ENCODE data around the gene AMZ1.
A peak's percentile ranks its signal among the peaks of the same experiment; 100 is the strongest.
"Not testable (repeated sequence)": the region's sequence is repeated elsewhere in the genome, so short reads cannot be mapped to it uniquely, and the experiment has no call there.

Gene AMZ1

GRCh38 chr7:2711895-2712675 lies 24.1 kb downstream of the AMZ1 start:
- DNase-seq (ENCODE audit: low spot score) = no peak

GRCh38 chr7:2713370-2713769 lies 25.4 kb downstream of the AMZ1 start:
- no peak for DNase-seq (ENCODE audit: low spot score)

GRCh38 chr7:2713978-2714377 lies 26.0 kb downstream of the AMZ1 start:
- DNase-seq (ENCODE audit: low spot score) = no peak

- no peak for DNase-seq (ENCODE audit: low spot score)
Measured at GRCh38 chr7:2714636-2715035, 26.6 kb downstream of the AMZ1 start.

- no peak for DNase-seq (ENCODE audit: low spot score)
Measured at GRCh38 chr7:2715341-2716231, 27.6 kb downstream of the AMZ1 start.

GRCh38 chr7:2716488-2716887 lies 28.5 kb downstream of the AMZ1 start:
- DNase-seq (ENCODE audit: low spot score) = no peak

GRCh38 chr7:2716906-2717292 lies 28.9 kb downstream of the AMZ1 start:
- no peak for DNase-seq (ENCODE audit: low spot score)

GRCh38 chr7:2717293-2718261 lies 29.6 kb downstream of the AMZ1 start:
- no peak for DNase-seq (ENCODE audit: low spot score)

- no peak for DNase-seq (ENCODE audit: low spot score)
Measured at GRCh38 chr7:2718296-2718965, 30.4 kb downstream of the AMZ1 start.

- DNase-seq (ENCODE audit: low spot score) = peak; percentile 67
Measured at GRCh38 chr7:2719007-2719406, 31.0 kb downstream of the AMZ1 start.

- no peak for DNase-seq (ENCODE audit: low spot score)
Measured at GRCh38 chr7:2720024-2720423, 32.0 kb downstream of the AMZ1 start.

GRCh38 chr7:2721842-2722241 lies 33.8 kb downstream of the AMZ1 start:
- no peak for DNase-seq (ENCODE audit: low spot score)

- no peak for DNase-seq (ENCODE audit: low spot score)
Measured at GRCh38 chr7:2722591-2722990, 34.6 kb downstream of the AMZ1 start.

- no peak for DNase-seq (ENCODE audit: low spot score)
Measured at GRCh38 chr7:2723138-2723850, 35.3 kb downstream of the AMZ1 start.

- not testable (repeated sequence) for DNase-seq (ENCODE audit: low spot score)
Measured at GRCh38 chr7:2724036-2724435, 36.0 kb downstream of the AMZ1 start.

GRCh38 chr7:2724453-2725177 lies 36.6 kb downstream of the AMZ1 start:
- no peak for DNase-seq (ENCODE audit: low spot score)

- DNase-seq (ENCODE audit: low spot score) = no peak
Measured at GRCh38 chr7:2725178-2726105, 37.4 kb downstream of the AMZ1 start.

GRCh38 chr7:2726316-2727018 lies 38.5 kb downstream of the AMZ1 start:
- DNase-seq (ENCODE audit: low spot score) = no peak

Data from ecto neural progenitor cell (in vitro differentiated cells).